SK-N-SH (cell line): ENCODE data around the gene FAM131A. TPM values are rescaled to one million over a fixed set of nuclear protein-coding genes. Genes with fewer than 3 reads are reported as not detected.

ENCODE experiments used
- CTCF ChIA-PET: fragments of 300-600, 350-600 bp; formaldehyde crosslinking; extraction: SDS; loops from one replicate; lab custom pipeline; 2021; lab: Yijun Ruan, JAX
- POLR2A ChIA-PET: fragments of 350-600 bp; sonication (Branson Sonifier 250); formaldehyde crosslinking; extraction: SDS; loops from one replicate; lab custom pipeline; 2020; ENCODE audit warnings: antibody characterized with exemption, inconsistent platforms; lab: Yijun Ruan, JAX
- DNase-seq: peaks from one replicate; pipeline ENCODE4 v3.0.0; 2012
- H2AFZ ChIP-seq: fragments of 200-600 bp; sonication (generic); 2 replicates; pipeline ENCODE4 v1.8.1; 2016; ENCODE audit warnings: antibody characterized with exemption, mild to moderate bottlenecking, low read depth
- H3F3A ChIP-seq: fragments of 200-600 bp; sonication (generic); replicated peaks from 2 replicates; pipeline ENCODE3; 2016; ENCODE audit warnings: antibody characterized with exemption, mild to moderate bottlenecking; ENCODE audit not compliant: insufficient read depth
- H3K27ac ChIP-seq, 2 experiments: fragments of 200-500 bp in 1 of 2; fragments of 200-600 bp in 1 of 2; sonication (Bioruptor generic) in 1 of 2; sonication (generic), shearing (Covaris generic) in 1 of 2; 2 replicates each; pipeline versions ENCODE4 v1.5.1 to v1.6.1; 2014 to 2016; ENCODE audit warnings: low read depth in 2 of 2, inconsistent platforms in 1 of 2, low read length in 1 of 2, mild to moderate bottlenecking in 1 of 2, mixed read lengths in 1 of 2
- H3K27me3 ChIP-seq: fragments of 200-600 bp; sonication (generic), shearing (Covaris generic); 2 replicates; pipeline ENCODE4 v1.6.1; 2016; ENCODE audit warnings: mixed run types; ENCODE audit not compliant: insufficient read depth
- H3K36me3 ChIP-seq, 2 experiments: fragments of 200-500 bp in 1 of 2; fragments of 200-600 bp in 1 of 2; sonication (Bioruptor generic) in 1 of 2; sonication (generic) in 1 of 2; replicated peaks in 1 of 2; 2 replicates each; pipeline versions ENCODE3 to v1.5.1; 2014 to 2016; ENCODE audit warnings: low read length in 1 of 2, mild to moderate bottlenecking in 1 of 2; ENCODE audit not compliant: insufficient read depth in 2 of 2, control insufficient read depth in 1 of 2
- H3K4me1 ChIP-seq, 2 experiments: fragments of 200-500 bp in 1 of 2; fragments of 200-600 bp in 1 of 2; sonication (Bioruptor generic) in 1 of 2; sonication (generic), shearing (Covaris generic) in 1 of 2; 2 replicates each; pipeline versions ENCODE4 v1.5.1 to v1.6.1; 2014 to 2016; ENCODE audit warnings: low read depth in 1 of 2, low read length in 1 of 2, mixed run types in 1 of 2; ENCODE audit not compliant: insufficient read depth in 2 of 2, control insufficient read depth in 1 of 2
- H3K4me2 ChIP-seq: fragments of 200-600 bp; sonication (generic), shearing (Covaris generic); 2 replicates; pipeline ENCODE4 v1.6.1; 2017; ENCODE audit warnings: mixed run types
- H3K4me3 ChIP-seq, 2 experiments: fragments of 200-500 bp in 1 of 2; fragments of 200-600 bp in 1 of 2; sonication (Bioruptor generic) in 1 of 2; sonication (generic), shearing (Covaris generic) in 1 of 2; 2 replicates each; pipeline versions ENCODE4 v1.5.1 to v1.8.1; 2014 to 2016; ENCODE audit warnings: low read depth in 2 of 2, inconsistent platforms in 1 of 2, low read length in 1 of 2, mild to moderate bottlenecking in 1 of 2, mixed read lengths in 1 of 2, moderate library complexity in 1 of 2
- H3K79me2 ChIP-seq: fragments of 200-600 bp; sonication (generic); 2 replicates; pipeline ENCODE4 v1.8.1; 2017; ENCODE audit warnings: mild to moderate bottlenecking; ENCODE audit not compliant: insufficient read depth
- H3K9ac ChIP-seq: fragments of 200-600 bp; sonication (generic); 2 replicates; pipeline ENCODE4 v1.6.1; 2017; ENCODE audit warnings: mixed run types
- H3K9me2 ChIP-seq: fragments of 200-600 bp; sonication (generic); 2 replicates; pipeline ENCODE4 v1.6.1; 2017; ENCODE audit warnings: mixed run types
- H3K9me3 ChIP-seq: fragments of 200-600 bp; sonication (generic); 2 replicates; pipeline ENCODE4 v1.6.1; 2017; ENCODE audit warnings: mixed run types, mild to moderate bottlenecking, moderate library complexity
- H4K20me1 ChIP-seq: fragments of 200-600 bp; sonication (generic); 2 replicates; pipeline ENCODE4 v1.6.1; 2017; ENCODE audit warnings: mild to moderate bottlenecking, mixed run types; ENCODE audit not compliant: insufficient read depth
- FOSL2 ChIP-seq: IDR thresholded peaks from 2 replicates; pipeline ENCODE4 v1.4.0; 2012; ENCODE audit warnings: low read depth, mild to moderate bottlenecking, moderate library complexity, borderline replicate concordance
- FOXJ3 ChIP-seq: sonication (generic); formaldehyde crosslinking; IDR thresholded peaks from 2 replicates; pipeline ENCODE4 v1.5.1; 2020; ENCODE audit warnings: mild to moderate bottlenecking, missing genetic modification reagents
- GATA2 ChIP-seq: sonication (generic); formaldehyde crosslinking; IDR thresholded peaks from 2 replicates; pipeline ENCODE4 v1.5.0; 2020; ENCODE audit warnings: mild to moderate bottlenecking, missing genetic modification reagents
- NFIC ChIP-seq: IDR thresholded peaks from 2 replicates; pipeline ENCODE4 v1.4.0; 2012; ENCODE audit warnings: borderline replicate concordance
- POLR2AphosphoS5 ChIP-seq: IDR thresholded peaks from 2 replicates; pipeline ENCODE4 v1.6.1; 2012; ENCODE audit warnings: low read depth, low read length
- RCOR1 ChIP-seq: fragments of 150-350 bp; IDR thresholded peaks from 2 replicates; pipeline ENCODE4 v1.6.1; 2017; ENCODE audit warnings: antibody characterized with exemption, low read length
- REST ChIP-seq: IDR thresholded peaks from 2 replicates; pipeline ENCODE4 v1.6.1; 2012; ENCODE audit warnings: mild to moderate bottlenecking, low read depth, low read length, moderate library complexity
- ZBTB33 ChIP-seq: IDR thresholded peaks from 2 replicates; pipeline ENCODE4 v1.4.0; 2012; ENCODE audit warnings: low read depth, borderline replicate concordance
- WGBS: methylation state at CpG from one replicate; pipeline ENCODE4 v1.1.6; 2017; ENCODE audit warnings: low lambda C conversion rate; 5-methylcytosine and 5-hydroxymethylcytosine counted together
- polyA plus RNA-seq, 3 experiments: library from polyadenylated mRNA; depleted of rRNA; stranded (reverse); fragments of >200 nt; gene quantifications; 2 replicates each; pipeline ENCODE4 v1.2.3, GENCODE V29; 2012
- TF ChIP-seq, protein P1 (sequence below): fragments of 150-350 bp; IDR thresholded peaks from 2 replicates; pipeline ENCODE4 v1.6.1; 2016; ENCODE audit warnings: mild to moderate bottlenecking, low read depth, low read length

Gene FAM131A
- polyA plus RNA-seq, 1 of the 3 experiments (the other 2 are of a cell fraction): 31.6 TPM

DNA sequence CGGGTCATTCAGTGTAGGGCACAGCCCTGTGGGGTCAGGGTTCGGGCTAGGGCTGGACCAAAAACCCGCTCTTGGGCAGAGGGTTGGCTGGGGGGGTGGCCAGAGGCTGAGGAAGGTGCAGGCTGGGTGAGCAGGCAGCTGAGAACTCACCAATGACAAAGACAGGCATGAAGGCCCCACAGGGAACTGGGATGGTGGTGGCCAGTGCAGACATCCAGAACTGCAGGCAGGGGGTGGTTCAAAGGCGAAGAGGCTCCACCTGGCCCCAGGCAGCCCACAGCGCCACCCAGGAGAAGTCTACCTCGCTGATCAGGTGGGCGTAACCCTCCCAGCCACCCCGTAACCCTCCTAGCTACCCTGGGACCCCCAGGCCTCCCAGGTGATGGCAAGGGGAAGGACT, 17.4 kb downstream of the FAM131A start (continued):
- no peak for TF ChIP-seq REST

GRCh38 chr3:184355261-184356040, 18.1 kb downstream of the FAM131A start:
- Histone ChIP-seq H3K4me3 (no peak overlapping the region), H3K9me2 (no peaks in the 10 kb centered on the region), H3F3A (no peaks in the 10 kb centered on the region), H3K27me3 (no peaks in the 10 kb centered on the region), H4K20me1 (no peaks in the 10 kb centered on the region), H3K4me2 (no peak overlapping the region), H3K4me1 (peaks cover 2 to 22% of the 10 kb centered on the region in 2 experiments; a peak in 2 of 4 replicates), H3K36me3 (peaks cover 0 to 43% of the 10 kb centered on the region in 2 experiments), H3K27ac (no peak overlapping the region), H3K79me2 (peaks cover 5% of the 10 kb centered on the region; the same call in 1 of the 2 replicates), H2AFZ (no peak overlapping the region), H3K9me3 (no peaks in the 10 kb centered on the region), H3K9ac (no peak overlapping the region)
- WGBS: 96% methylated on average over 15 of the region's 18 CpGs
- ChIA-PET CTCF (interaction anchor here (0.7 to 5.3 kb wide), 8 partner anchors 11 to 418 kb away, joined by 3 to 63 read pairs (median 4); partner anchors contain the start of gene FAM131A), POLR2A (no interaction called here)
- no peak for DNase-seq
- no peak for TF ChIP-seq RCOR1

DNA sequence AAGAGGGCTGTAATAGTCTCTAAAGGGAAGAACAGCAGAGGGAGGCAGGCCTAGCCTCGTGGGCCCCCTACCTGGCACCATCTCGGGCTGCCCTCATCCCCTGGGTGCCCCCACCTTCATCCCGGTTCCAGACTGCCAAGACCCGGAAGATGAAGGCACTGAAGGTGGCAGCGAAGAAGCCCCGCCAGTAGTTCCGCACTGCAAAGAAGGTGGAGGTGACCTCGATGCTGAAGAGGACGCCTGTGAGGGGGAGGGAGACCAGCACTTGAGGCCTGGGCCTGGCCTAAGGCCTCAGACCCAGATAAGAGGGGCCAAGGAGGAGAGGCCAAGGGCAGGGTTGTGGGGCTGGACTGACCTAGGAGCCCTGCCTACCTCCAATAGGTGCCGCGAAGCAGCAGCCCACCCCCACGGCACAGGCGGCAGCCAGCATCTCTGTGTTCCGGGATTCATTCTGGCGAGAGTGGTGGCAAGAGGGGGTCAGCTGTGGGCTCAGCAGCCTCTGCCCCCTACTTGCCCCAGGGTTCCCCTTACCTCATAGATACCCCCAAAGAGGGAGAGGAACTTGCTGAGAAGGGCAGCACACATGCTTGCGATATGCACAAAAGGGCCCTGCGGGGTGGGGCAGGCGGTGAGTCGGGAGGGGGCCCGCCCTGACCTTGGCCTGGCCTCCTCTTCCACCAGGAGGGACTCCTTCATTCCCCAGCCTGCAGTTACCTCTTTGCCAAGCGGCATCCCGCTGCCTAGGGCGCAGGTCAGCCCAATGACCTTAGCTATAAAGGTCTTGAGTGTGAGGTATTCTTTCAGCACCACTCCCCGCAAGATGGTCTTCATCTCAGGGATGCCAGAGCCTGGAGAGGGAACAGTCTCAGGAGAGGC, 20.1 kb downstream of the FAM131A start:
- Histone ChIP-seq H3K9me2 (no peaks in the 10 kb centered on the region), H3K4me2 (no peak overlapping the region), H3F3A (peaks cover 7% of the 10 kb centered on the region), H3K4me3 (no peak overlapping the region), H4K20me1 (no peaks in the 10 kb centered on the region), H3K27me3 (no peaks in the 10 kb centered on the region), H3K4me1 (peaks cover 4 to 15% of the 10 kb centered on the region in 2 experiments; a peak in 2 of 4 replicates), H2AFZ (no peak overlapping the region), H3K79me2 (peaks cover 16% of the 10 kb centered on the region; the same call in 1 of the 2 replicates), H3K36me3 (peaks cover 0 to 31% of the 10 kb centered on the region in 2 experiments), H3K27ac (no peak overlapping the region), H3K9me3 (no peaks in the 10 kb centered on the region), H3K9ac (no peak overlapping the region)
- ChIA-PET CTCF (interaction anchor here (5.3 kb wide), 1 partner anchor 18 kb away, joined by 63 read pairs; the partner anchor contains the start of gene FAM131A), POLR2A (interaction anchor here (0.6 kb wide), 1 partner anchor 11 kb away, joined by 3 read pairs; no protein-coding TSS in a partner anchor)
- DNase-seq: no peak
- WGBS: 96% methylated on average over 8 of the region's 24 CpGs
- TF ChIP-seq NFIC (no peak), RCOR1 (no peak), GATA2 (CRISPR knock-in tag) (no peak), ZBTB33 (no peak), POLR2AphosphoS5 (no peak), REST (no peak), FOXJ3 (no peak), FOSL2 (no peak)
- TF ChIP-seq, protein P1, sequence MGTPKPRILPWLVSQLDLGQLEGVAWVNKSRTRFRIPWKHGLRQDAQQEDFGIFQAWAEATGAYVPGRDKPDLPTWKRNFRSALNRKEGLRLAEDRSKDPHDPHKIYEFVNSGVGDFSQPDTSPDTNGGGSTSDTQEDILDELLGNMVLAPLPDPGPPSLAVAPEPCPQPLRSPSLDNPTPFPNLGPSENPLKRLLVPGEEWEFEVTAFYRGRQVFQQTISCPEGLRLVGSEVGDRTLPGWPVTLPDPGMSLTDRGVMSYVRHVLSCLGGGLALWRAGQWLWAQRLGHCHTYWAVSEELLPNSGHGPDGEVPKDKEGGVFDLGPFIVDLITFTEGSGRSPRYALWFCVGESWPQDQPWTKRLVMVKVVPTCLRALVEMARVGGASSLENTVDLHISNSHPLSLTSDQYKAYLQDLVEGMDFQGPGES: no peak
